Esophagus muscularis mucosa (tissue), 3 donors: ENCODE measurements around the gene CACNA1G.

Source experiments
- EP300 ChIP-seq: sonication (generic); formaldehyde crosslinking; IDR thresholded peaks from one replicate; pipeline ENCODE4 v1.6.1; 2017; ENCODE audit warnings: antibody characterized with exemption
- TF ChIP-seq, protein P1 (sequence below), 3 experiments: fragments of 200-600 bp in 2 of 3; fragments of 450-650 bp in 1 of 3; sonication (generic) in 2 of 3; IDR thresholded peaks; one replicate each; pipeline ENCODE4 v1.5.1; 2017 to 2019; ENCODE audit warnings: antibody characterized with exemption in 3 of 3, mild to moderate bottlenecking in 2 of 3, moderate library complexity in 1 of 3

DNA sequence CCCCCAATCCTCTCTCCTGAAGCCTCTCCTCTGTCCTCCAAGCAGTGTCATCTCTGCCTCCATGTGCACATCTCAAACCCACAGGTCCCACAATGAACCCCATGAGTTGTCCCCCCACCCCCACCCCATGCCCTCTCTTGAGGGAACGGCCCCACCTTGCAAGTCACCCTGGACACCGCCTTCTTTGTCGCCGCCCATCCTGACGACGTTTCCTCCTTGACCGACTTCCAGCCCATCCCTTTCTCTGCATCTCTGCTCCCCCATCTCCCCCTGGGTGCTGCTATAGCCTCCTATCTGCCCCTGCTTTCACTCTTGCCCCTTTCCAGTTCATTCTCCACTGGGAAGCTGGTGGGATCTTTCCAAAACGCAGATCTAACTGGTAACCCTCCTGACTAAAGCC, 15.2 kb upstream of the CACNA1G start:
- TF ChIP-seq, protein P1, sequence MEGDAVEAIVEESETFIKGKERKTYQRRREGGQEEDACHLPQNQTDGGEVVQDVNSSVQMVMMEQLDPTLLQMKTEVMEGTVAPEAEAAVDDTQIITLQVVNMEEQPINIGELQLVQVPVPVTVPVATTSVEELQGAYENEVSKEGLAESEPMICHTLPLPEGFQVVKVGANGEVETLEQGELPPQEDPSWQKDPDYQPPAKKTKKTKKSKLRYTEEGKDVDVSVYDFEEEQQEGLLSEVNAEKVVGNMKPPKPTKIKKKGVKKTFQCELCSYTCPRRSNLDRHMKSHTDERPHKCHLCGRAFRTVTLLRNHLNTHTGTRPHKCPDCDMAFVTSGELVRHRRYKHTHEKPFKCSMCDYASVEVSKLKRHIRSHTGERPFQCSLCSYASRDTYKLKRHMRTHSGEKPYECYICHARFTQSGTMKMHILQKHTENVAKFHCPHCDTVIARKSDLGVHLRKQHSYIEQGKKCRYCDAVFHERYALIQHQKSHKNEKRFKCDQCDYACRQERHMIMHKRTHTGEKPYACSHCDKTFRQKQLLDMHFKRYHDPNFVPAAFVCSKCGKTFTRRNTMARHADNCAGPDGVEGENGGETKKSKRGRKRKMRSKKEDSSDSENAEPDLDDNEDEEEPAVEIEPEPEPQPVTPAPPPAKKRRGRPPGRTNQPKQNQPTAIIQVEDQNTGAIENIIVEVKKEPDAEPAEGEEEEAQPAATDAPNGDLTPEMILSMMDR (IDR thresholded peaks at IDR 0.05), result no peak
- TF ChIP-seq EP300, result no peak
